Neural cell (in vitro differentiated cells): Measurements from ENCODE around the gene IL9. TPM values are rescaled to one million over a fixed set of nuclear protein-coding genes. Genes with fewer than 3 reads are reported as not detected.

Experiments used
- H2AFZ ChIP-seq: fragments of 200-600, 300-800 bp; sonication (generic), shearing (Covaris generic); 2 replicates; pipeline ENCODE4 v1.6.0; 2014; ENCODE audit warnings: low read depth, mild to moderate bottlenecking, antibody characterized with exemption, low read length, moderate library complexity
- H3F3A ChIP-seq: fragments of 200-600 bp; shearing (Covaris generic); 2 replicates; pipeline ENCODE4 v1.6.1; 2016; ENCODE audit warnings: mild to moderate bottlenecking, moderate library complexity, mixed read lengths, antibody characterized with exemption, low read length; ENCODE audit not compliant: insufficient read depth, poor library complexity, severe bottlenecking
- H3K27ac ChIP-seq: fragments of 200-600, 300-800 bp; sonication (generic), shearing (Covaris generic); 2 replicates; pipeline ENCODE4 v1.5.1; 2014; ENCODE audit warnings: mild to moderate bottlenecking, low read length, moderate library complexity
- H3K27me3 ChIP-seq: fragments of 300-800, 200-600 bp; sonication (generic), shearing (Covaris generic); 2 replicates; pipeline ENCODE4 v1.6.0; 2014; ENCODE audit warnings: mild to moderate bottlenecking, low read depth, low read length, moderate library complexity; ENCODE audit not compliant: insufficient read depth
- H3K36me3 ChIP-seq: fragments of 300-800, 200-600 bp; sonication (generic), shearing (Covaris generic); 2 replicates; pipeline ENCODE4 v1.5.1; 2014; ENCODE audit warnings: mild to moderate bottlenecking, antibody characterized with exemption, low read length, moderate library complexity; ENCODE audit not compliant: insufficient read depth
- H3K4me2 ChIP-seq: fragments of 300-800, 200-600 bp; sonication (generic), shearing (Covaris generic); 2 replicates; pipeline ENCODE4 v1.6.0; 2014; ENCODE audit warnings: mild to moderate bottlenecking, low read length
- H3K4me3 ChIP-seq: fragments of 300-800, 200-600 bp; sonication (generic), shearing (Covaris generic); 2 replicates; pipeline ENCODE4 v1.5.1; 2014; ENCODE audit warnings: mild to moderate bottlenecking, low read length, moderate library complexity
- H3K79me2 ChIP-seq: fragments of 200-600 bp; shearing (Covaris generic); replicated peaks from 2 replicates; pipeline ENCODE4 v1.6.0; 2014; ENCODE audit warnings: mild to moderate bottlenecking, low read length, moderate library complexity; ENCODE audit not compliant: insufficient read depth
- H3K9ac ChIP-seq: fragments of 300-800, 200-600 bp; sonication (generic), shearing (Covaris generic); 2 replicates; pipeline ENCODE4 v1.6.1; 2016; ENCODE audit warnings: mild to moderate bottlenecking, low read length, mixed read lengths
- H3K9me2 ChIP-seq: fragments of 200-600 bp; shearing (Covaris generic); 2 replicates; pipeline ENCODE4 v1.6.1; 2016; ENCODE audit warnings: mild to moderate bottlenecking, low read length, mixed read lengths; ENCODE audit not compliant: insufficient read depth
- H3K9me3 ChIP-seq: fragments of 200-600, 300-800 bp; sonication (generic), shearing (Covaris generic); 2 replicates; pipeline ENCODE4 v1.6.1; 2016; ENCODE audit warnings: mild to moderate bottlenecking, mixed run types, low read length, moderate library complexity, mixed read lengths
- H4K20me1 ChIP-seq: fragments of 200-600 bp; shearing (Covaris generic); 2 replicates; pipeline ENCODE4 v1.6.1; 2016; ENCODE audit warnings: mild to moderate bottlenecking, mixed run types; ENCODE audit not compliant: insufficient read depth
- EP300 ChIP-seq: fragments of 450-650 bp; conservative IDR thresholded peaks from 2 replicates; pipeline ENCODE4 v1.6.1; 2014; ENCODE audit warnings: antibody characterized with exemption, mild to moderate bottlenecking, moderate library complexity; ENCODE audit not compliant: poor library complexity, severe bottlenecking
- EZH2 ChIP-seq: fragments of 200-600, 300-800 bp; shearing (Covaris generic), sonication (generic); IDR thresholded peaks from 2 replicates; pipeline ENCODE4 v1.6.1; 2014; ENCODE audit warnings: antibody characterized with exemption, low read length, borderline replicate concordance, mild to moderate bottlenecking; ENCODE audit not compliant: insufficient read depth, poor library complexity, severe bottlenecking
- MXI1 ChIP-seq: fragments of 450-650 bp; conservative IDR thresholded peaks from 2 replicates; pipeline ENCODE4 v1.6.1; 2014; ENCODE audit warnings: antibody characterized with exemption, mild to moderate bottlenecking; ENCODE audit not compliant: poor library complexity, severe bottlenecking
- POLR2AphosphoS5 ChIP-seq: IDR thresholded peaks from 2 replicates; pipeline ENCODE4 v1.6.1; 2012
- RAD21 ChIP-seq: fragments of 450-650 bp; conservative IDR thresholded peaks from 2 replicates; pipeline ENCODE4 v1.6.1; 2014; ENCODE audit warnings: antibody characterized with exemption, mild to moderate bottlenecking, moderate library complexity
- SMC3 ChIP-seq: fragments of 450-650 bp; conservative IDR thresholded peaks from 2 replicates; pipeline ENCODE4 v1.6.1; 2014; ENCODE audit warnings: antibody characterized with exemption, mild to moderate bottlenecking, moderate library complexity; ENCODE audit not compliant: poor library complexity
- TAF1 ChIP-seq: IDR thresholded peaks from 2 replicates; pipeline ENCODE4 v1.6.1; 2012; ENCODE audit warnings: low read depth
- polyA plus RNA-seq: library from polyadenylated mRNA; depleted of rRNA; stranded (reverse); fragments of >200 nt; gene quantifications from 2 replicates; pipeline ENCODE4 v1.2.3, GENCODE V29; 2014
- TF ChIP-seq, protein P1 (sequence below): fragments of 450-650 bp; IDR thresholded peaks from 2 replicates; pipeline ENCODE4 v1.5.1; 2014; ENCODE audit warnings: antibody characterized with exemption, mild to moderate bottlenecking, moderate library complexity; ENCODE audit not compliant: poor library complexity, severe bottlenecking
- TF ChIP-seq, protein P2 (sequence below): IDR thresholded peaks from 2 replicates; pipeline ENCODE4 v1.6.1; 2012; ENCODE audit warnings: borderline replicate concordance

The IL9 gene
- polyA plus RNA-seq, 1 donor from 2014 or later: not detected

DNA sequence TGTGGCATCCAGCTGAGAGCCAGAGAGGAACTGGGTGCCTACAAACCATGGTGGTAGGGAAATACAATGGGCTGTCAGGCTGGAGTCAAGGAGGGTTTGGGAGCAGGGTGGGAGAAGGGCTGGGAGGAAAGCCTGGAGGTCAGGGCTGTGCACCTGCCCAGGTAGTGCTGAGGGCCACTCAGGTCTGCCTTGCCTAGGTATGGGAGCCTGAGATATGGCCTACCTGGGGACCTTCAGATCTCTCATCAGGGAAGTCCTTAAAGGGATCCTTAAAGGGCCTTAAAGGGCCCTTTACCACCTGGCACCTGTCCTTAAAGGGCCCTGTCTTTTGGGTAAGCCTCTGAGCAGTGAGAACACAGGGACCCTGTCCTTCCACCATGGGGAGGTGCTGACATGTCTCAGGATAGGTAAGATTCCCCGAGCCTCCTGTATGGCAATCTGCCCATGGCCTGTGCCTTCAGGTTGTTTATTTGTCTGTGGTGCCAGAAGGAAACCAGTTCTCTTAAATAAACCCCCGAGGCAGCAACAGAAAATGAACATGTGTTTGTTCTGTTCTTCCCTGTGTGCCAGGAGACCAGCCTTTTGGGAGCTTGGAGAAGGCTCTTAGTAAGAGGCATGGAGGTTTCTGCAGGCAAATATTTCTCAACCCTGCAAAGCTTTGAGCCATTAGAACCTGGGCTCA is 37.9 kb downstream of the IL9 start:
- H3K27ac ChIP-seq: no peak overlapping the region
- no peaks in the 10 kb centered on the region for H3K27me3 ChIP-seq
- TF ChIP-seq, protein P1, sequence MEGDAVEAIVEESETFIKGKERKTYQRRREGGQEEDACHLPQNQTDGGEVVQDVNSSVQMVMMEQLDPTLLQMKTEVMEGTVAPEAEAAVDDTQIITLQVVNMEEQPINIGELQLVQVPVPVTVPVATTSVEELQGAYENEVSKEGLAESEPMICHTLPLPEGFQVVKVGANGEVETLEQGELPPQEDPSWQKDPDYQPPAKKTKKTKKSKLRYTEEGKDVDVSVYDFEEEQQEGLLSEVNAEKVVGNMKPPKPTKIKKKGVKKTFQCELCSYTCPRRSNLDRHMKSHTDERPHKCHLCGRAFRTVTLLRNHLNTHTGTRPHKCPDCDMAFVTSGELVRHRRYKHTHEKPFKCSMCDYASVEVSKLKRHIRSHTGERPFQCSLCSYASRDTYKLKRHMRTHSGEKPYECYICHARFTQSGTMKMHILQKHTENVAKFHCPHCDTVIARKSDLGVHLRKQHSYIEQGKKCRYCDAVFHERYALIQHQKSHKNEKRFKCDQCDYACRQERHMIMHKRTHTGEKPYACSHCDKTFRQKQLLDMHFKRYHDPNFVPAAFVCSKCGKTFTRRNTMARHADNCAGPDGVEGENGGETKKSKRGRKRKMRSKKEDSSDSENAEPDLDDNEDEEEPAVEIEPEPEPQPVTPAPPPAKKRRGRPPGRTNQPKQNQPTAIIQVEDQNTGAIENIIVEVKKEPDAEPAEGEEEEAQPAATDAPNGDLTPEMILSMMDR: no peak
- TF ChIP-seq EP300 (no peak), MXI1 (no peak)
- no peak overlapping the region for H3K4me2 ChIP-seq
- no peak overlapping the region for H2AFZ ChIP-seq
- H4K20me1 ChIP-seq: no peaks in the 10 kb centered on the region
- no peaks in the 10 kb centered on the region for H3K9me2 ChIP-seq
- no peaks in the 10 kb centered on the region for H3K79me2 ChIP-seq
- H3F3A ChIP-seq: no peaks in the 10 kb centered on the region
- no peaks in the 10 kb centered on the region for H3K9me3 ChIP-seq
- no peak overlapping the region for H3K9ac ChIP-seq
- H3K4me3 ChIP-seq: no peak overlapping the region
- no peaks in the 10 kb centered on the region for H3K36me3 ChIP-seq

DNA sequence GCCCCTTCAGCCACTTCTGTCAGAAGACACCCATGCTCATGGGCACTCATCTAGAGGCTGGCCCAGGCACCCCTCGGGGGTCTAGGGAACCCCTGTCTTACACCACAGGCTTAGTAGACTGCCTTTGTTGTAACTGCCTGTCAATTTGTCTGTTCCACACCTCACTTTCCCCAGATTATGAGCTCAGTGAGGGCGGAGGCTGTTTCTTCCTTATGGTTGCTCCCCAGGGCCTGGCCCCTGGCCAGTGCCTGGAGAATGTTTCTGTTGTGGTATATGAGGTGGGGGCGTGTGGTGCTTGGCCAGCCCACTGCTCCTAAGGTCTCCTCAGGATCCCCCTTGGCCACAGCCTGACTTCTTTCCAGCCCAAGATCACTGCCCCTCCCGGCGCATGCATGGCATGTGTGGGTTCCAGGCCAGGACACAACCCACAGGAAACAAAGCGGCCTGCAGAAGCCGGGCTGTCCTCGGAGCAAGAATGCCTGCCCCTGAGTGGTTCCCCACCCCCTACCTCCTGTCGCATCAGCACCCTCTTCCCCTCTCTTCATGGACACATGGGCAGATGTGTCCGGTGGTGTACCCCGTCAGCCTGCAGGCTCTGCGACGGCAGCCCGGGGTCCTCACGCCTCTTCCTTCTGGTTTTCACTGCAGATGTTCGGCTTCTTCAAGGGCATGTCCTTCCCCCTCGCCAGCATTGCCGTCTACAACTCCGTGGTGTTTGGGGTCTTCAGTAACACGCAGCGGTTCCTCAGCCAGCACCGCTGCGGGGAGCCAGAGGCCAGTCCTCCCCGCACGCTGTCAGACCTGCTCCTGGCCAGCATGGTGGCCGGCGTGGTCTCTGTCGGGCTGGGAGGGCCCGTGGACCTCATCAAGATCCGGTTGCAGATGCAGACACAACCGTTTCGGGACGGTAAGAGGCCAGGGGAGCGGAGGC is 43.5 kb downstream of the IL9 start:
- H3K4me2 ChIP-seq: no peak overlapping the region
- H3K4me3 ChIP-seq: no peak overlapping the region
- no peak overlapping the region for H2AFZ ChIP-seq
- no peaks in the 10 kb centered on the region for H3K9me2 ChIP-seq
- no peak overlapping the region for H3K27ac ChIP-seq
- H3K9ac ChIP-seq: no peak overlapping the region
- H4K20me1 ChIP-seq: no peaks in the 10 kb centered on the region
- H3K79me2 ChIP-seq: no peaks in the 10 kb centered on the region
- H3K9me3 ChIP-seq: no peaks in the 10 kb centered on the region
- no peaks in the 10 kb centered on the region for H3K36me3 ChIP-seq
- no peaks in the 10 kb centered on the region for H3F3A ChIP-seq
- TF ChIP-seq TAF1: no peak
- no peak for TF ChIP-seq EP300
- no peak for TF ChIP-seq MXI1
- no peak for TF ChIP-seq POLR2AphosphoS5
- no peak for TF ChIP-seq EZH2
- no peak for TF ChIP-seq SMC3
- TF ChIP-seq RAD21: no peak
- TF ChIP-seq, protein P2, sequence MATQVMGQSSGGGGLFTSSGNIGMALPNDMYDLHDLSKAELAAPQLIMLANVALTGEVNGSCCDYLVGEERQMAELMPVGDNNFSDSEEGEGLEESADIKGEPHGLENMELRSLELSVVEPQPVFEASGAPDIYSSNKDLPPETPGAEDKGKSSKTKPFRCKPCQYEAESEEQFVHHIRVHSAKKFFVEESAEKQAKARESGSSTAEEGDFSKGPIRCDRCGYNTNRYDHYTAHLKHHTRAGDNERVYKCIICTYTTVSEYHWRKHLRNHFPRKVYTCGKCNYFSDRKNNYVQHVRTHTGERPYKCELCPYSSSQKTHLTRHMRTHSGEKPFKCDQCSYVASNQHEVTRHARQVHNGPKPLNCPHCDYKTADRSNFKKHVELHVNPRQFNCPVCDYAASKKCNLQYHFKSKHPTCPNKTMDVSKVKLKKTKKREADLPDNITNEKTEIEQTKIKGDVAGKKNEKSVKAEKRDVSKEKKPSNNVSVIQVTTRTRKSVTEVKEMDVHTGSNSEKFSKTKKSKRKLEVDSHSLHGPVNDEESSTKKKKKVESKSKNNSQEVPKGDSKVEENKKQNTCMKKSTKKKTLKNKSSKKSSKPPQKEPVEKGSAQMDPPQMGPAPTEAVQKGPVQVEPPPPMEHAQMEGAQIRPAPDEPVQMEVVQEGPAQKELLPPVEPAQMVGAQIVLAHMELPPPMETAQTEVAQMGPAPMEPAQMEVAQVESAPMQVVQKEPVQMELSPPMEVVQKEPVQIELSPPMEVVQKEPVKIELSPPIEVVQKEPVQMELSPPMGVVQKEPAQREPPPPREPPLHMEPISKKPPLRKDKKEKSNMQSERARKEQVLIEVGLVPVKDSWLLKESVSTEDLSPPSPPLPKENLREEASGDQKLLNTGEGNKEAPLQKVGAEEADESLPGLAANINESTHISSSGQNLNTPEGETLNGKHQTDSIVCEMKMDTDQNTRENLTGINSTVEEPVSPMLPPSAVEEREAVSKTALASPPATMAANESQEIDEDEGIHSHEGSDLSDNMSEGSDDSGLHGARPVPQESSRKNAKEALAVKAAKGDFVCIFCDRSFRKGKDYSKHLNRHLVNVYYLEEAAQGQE: no peak
- TF ChIP-seq, protein P1: no peak
- no peaks in the 10 kb centered on the region for H3K27me3 ChIP-seq
